ENCODE results near the gene QPCT.

The QPCT gene

DNA sequence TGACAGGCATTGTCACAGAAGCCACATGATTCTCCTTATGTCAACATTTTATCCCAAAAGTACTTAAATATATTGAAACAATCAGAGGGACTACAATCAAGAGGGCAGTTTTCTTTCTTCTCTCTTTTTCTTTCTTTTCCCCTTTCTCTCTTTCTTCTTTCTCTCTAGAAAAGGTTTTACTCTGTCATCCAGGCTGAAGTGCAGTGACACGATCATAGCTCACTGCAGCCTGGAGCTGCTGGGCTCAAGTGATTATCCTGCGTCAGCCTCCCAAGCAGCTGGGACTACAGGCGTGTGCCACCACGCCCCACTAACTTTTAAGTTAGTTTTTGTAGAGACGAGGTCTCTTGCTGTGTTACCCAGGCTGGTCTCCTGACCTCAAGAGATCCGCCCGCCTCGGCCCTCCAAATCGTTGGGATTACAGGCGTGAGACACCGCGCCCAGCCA, 18.8 kb upstream of the QPCT start:
- DNase-seq, result no peak

DNA sequence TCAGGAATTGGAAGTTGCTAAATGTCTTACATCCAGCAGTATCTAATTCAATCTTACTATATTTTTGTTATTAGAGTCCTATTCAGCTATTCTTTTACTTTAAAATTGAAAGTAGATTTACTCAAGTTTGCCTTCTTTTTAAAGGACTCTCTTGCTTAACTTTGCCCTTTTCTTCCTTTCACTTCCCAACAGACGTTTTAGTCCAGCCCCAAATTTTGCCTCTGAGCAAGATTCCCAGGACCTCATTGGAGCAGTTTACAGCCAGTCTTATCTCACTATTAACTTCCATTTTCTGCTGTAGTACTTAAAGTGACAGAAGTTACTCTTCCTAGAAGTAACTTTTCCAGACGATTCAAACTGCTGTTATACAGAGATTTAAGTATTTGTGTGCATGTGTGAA, 18.1 kb upstream of the QPCT start:
- peak; percentile 73 for DNase-seq

GRCh38 chr2:37326866-37327634, 17.4 kb upstream of the QPCT start:
- DNase-seq, result no peak

DNA sequence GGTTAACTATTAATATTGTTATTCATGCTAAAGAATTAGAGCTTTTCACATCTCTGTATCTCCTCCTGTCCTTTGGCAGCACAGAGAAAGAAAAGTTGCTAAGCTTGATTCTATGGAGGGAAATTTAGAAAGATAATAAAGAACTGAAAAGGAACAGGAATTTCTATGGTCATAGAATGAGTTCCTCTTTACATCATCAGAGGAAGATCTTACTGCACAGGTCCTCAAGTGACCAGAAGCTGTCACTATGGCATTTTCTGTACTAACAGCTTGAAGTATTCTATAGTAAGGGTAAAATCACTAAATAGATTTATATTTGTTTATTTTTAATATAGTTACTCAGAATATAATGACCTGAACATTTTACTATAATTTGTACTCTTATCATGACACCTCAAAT, 13.7 kb upstream of the QPCT start:
- DNase-seq, result no peak

- no peak for DNase-seq
These were observed 11.9 kb upstream of the QPCT start for GRCh38 chr2:37332560-37332959.

- DNase-seq, result no peak
These were observed 11.2 kb upstream of the QPCT start for GRCh38 chr2:37333256-37333655.

- no peak for DNase-seq
These were observed 8.8 kb upstream of the QPCT start for GRCh38 chr2:37335604-37336003.

DNA sequence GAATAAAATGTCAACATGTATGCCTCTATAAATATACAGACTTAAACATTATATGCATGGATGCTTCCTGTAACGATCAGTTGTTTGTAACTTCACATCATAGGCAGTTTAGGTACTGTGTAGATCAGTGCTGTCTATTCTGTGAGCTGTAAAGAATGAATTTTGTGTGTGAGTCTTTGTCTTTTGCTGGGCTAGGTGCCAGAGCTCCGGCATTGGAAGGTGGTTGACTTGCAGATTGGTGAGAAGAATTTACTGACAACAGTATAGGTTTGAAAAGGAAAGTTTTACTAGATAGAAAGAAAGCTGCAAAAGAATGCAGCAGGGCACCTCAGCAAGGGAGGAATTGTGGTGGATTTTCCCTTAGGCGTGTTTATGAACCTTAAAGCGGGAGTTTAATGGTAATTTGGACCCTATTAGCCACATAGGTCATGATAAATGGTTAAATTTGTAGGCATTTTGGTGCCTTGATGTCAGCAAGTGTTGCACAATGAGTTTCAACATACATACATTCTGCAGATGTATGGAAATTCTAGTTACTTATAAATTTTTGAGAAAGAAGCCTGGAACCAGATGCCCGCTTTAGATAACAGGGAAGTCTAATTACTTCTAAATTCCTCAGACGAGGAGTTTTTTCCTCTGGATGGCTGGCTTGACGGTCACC, 6.7 kb upstream of the QPCT start:
- DNase-seq, result peak; percentile 58

- no peak for DNase-seq
These were observed 5.5 kb upstream of the QPCT start for GRCh38 chr2:37338933-37339332.

GRCh38 chr2:37340637-37341036, 3.8 kb upstream of the QPCT start:
- DNase-seq, result no peak

- DNase-seq, result no peak
These were observed 1.7 kb upstream of the QPCT start for GRCh38 chr2:37342591-37343220.

- peak; percentile 68 for DNase-seq
These were observed 644 bp upstream of the QPCT start for GRCh38 chr2:37343537-37344434.

DNA sequence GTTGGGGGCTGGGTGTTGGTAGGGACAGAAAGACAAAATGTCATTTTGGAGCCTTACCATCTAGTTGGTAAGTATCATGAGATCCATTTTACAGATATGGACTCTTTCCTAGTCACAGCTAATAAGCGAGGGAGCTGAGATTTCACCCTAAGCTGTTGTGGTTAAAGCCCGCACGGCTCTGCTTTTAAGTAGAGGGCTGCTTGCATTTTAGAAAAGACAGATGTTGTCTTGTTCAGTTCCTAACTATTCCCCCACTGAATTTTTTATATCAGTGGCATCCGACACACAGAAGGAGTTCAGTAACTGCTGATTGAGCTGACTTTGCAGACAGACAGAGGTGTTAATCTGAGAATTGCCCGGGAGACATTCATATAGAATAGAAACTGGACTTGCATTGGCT, 3.7 kb downstream of the QPCT start:
- no peak for DNase-seq

- peak; percentile 33 for DNase-seq
These were observed 4.9 kb downstream of the QPCT start for GRCh38 chr2:37349231-37349860.

- DNase-seq, result no peak
These were observed 5.6 kb downstream of the QPCT start for GRCh38 chr2:37350034-37350433.

GRCh38 chr2:37354531-37354930, 10.1 kb downstream of the QPCT start:
- no peak for DNase-seq

DNA sequence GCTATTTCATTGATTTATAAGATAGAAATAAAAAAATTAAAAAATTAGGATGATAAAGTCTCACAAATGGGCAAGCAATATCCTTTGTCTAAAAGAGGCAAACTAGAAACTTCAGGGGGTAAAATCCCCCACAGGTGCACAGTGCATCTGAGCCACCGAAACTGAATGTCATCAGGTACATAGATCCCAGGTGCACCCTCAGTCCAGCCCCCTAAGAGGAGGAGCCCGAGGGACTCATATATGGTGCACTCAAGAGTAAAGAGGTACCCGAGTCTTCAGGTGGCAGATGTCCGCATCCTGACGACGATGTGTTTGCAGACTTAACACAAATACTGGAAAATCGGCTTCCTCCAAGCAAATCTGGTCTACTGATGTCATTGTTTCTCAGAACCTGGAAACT, 11.3 kb downstream of the QPCT start:
- no peak for DNase-seq

GRCh38 chr2:37356299-37356698, 11.9 kb downstream of the QPCT start:
- no peak for DNase-seq

DNA sequence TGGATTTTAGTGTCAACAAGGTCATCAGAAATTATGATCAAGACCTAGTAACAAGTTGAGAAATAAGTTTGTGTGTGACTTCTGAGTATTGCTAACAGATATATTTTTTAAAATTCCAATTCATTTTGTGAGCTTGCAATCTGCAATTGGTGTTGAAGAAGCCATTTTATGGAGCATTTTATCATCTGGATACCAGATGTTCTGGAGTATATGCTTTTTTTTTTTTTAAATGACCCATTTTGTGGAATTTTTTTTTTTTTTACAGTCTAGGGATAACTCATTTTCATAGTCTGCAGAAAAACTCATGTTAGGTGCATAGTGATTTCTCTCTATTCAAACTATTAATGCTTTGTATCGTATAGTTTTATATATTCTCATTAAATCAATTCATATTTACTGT, 12.6 kb downstream of the QPCT start:
- DNase-seq, result peak; percentile 37

DNA sequence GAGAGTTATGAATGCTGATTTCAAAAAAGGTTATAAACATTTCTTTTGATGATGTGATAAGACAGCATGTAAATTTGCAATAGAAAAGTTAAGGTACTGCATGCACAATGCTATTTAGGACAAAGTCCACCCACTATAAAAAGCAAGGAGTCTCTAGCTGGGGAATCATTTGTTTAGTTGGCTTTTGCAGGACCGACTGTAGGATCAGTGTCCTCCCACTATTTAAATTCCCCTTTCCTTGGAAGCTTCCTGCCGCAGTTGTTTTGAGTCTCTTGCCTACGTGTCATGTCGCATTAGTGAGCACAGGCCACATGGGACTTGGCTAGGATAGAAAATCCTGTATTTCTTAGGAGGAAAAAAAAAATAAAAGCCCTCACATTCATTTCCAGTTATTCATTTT, 13.1 kb downstream of the QPCT start:
- peak; percentile 50 for DNase-seq

DNA sequence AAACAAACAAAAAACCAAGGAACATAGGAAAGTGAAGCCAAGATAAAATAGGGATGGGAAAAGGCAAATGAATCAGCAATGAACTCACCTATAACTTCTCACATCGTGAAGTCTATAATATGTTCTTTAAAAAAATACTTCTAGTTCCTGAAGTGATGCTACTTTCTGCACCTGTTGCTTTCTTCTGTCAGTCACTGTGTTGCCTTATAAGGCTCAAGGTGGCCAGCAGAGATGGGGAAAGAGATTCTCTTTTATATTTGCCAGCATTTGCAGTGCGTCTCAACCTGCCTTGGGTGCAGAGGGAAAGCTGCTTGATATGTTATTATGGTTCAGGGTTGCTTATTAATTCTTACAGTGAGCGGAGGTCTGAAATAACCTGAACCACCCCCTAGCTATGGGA, 14.0 kb downstream of the QPCT start:
- DNase-seq, result no peak

DNA sequence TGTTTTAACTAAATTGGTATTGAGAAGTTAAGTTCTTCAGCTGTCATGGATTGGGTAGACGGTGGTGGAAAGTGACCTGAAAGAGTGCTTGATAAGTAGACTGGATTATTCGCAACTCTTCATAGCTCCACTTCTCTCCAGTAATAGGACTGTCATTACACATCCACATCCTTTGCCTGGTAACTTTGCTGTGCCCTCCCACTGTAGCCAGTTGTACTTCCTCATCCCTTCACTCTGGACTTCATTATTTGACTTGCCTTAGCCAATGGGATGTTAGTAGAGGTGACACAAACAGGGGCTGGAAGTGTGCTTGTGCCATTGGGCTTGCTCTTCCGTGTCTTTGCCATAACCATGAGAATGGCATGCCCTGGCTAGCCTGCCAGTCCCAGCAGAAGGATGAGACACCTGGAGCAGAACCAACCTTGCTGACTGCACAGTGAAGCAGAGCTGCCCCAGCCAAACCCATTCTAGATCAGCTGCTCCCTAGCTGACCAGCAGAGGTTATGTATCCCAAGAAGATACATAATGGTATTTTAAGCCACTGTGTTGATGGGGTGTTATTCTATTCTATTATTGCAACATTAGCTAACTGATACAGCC, 16.9 kb downstream of the QPCT start:
- no peak for DNase-seq
